GM23338 (cell line): ENCODE data around the gene CNTNAP2. TPM values are rescaled to one million over a fixed set of nuclear protein-coding genes. Genes with fewer than 3 reads are reported as not detected.

Experiments used
- ATAC-seq: fragments of 200-7000 bp; cut with Tn5 transposase; 3 replicates; pipeline ENCODE4 v1.9.1; 2020
- DNase-seq: peaks from one replicate; pipeline ENCODE4 v3.0.0-alpha.2; 2015; ENCODE audit warnings: low spot score
- H2AFZ ChIP-seq: fragments of 200-600 bp; sonication (generic); 2 replicates; pipeline ENCODE4 v1.8.0; 2016; ENCODE audit warnings: antibody characterized with exemption, mild to moderate bottlenecking, moderate library complexity
- H3F3A ChIP-seq: fragments of 200-600 bp; sonication (generic); replicated peaks from 2 replicates; pipeline ENCODE4 v1.8.0; 2017; ENCODE audit warnings: antibody characterized with exemption, mixed run types, low read depth
- H3K27ac ChIP-seq: fragments of 200-600 bp; sonication (generic); 2 replicates; pipeline ENCODE4 v1.6.1; 2016; ENCODE audit warnings: low read depth
- H3K27me3 ChIP-seq: fragments of 200-600 bp; sonication (generic); 2 replicates; pipeline ENCODE4 v1.8.0; 2016; ENCODE audit warnings: mild to moderate bottlenecking, mixed run types, moderate library complexity; ENCODE audit not compliant: insufficient read depth
- H3K36me3 ChIP-seq: fragments of 200-600 bp; sonication (generic); 2 replicates; pipeline ENCODE4 v1.8.0; 2016; ENCODE audit warnings: mild to moderate bottlenecking; ENCODE audit not compliant: insufficient read depth
- H3K4me1 ChIP-seq: fragments of 200-600 bp; sonication (generic); 2 replicates; pipeline ENCODE4 v1.8.0; 2016; ENCODE audit warnings: mild to moderate bottlenecking, moderate library complexity; ENCODE audit not compliant: insufficient read depth
- H3K4me2 ChIP-seq: fragments of 200-600 bp; sonication (generic); 2 replicates; pipeline ENCODE4 v1.7.1; 2017; ENCODE audit warnings: mixed run types
- H3K4me3 ChIP-seq: fragments of 200-600 bp; sonication (generic); 2 replicates; pipeline ENCODE4 v1.6.1; 2016; ENCODE audit warnings: mixed run types
- H3K79me2 ChIP-seq: fragments of 200-600 bp; sonication (generic); replicated peaks from 2 replicates; pipeline ENCODE4 v1.8.0; 2017; ENCODE audit warnings: mild to moderate bottlenecking; ENCODE audit not compliant: insufficient read depth
- H3K9me2 ChIP-seq: fragments of 200-600 bp; sonication (generic); 2 replicates; pipeline ENCODE4 v1.8.0; 2017; ENCODE audit not compliant: insufficient read depth
- H4K20me1 ChIP-seq: fragments of 200-600 bp; sonication (generic); replicated peaks from 2 replicates; pipeline ENCODE4 v1.8.0; 2017; ENCODE audit warnings: mild to moderate bottlenecking; ENCODE audit not compliant: insufficient read depth
- H3K27ac Mint-ChIP-seq: 2 replicates; pipeline ENCODE4 v1.8.0; 2020; ENCODE audit warnings: inconsistent platforms, mild to moderate bottlenecking, moderate library complexity, mixed read lengths
- H3K27me3 Mint-ChIP-seq: 3 replicates; pipeline ENCODE4 v1.8.0; 2022; ENCODE audit warnings: low read depth, mild to moderate bottlenecking, moderate library complexity, mixed read lengths, inconsistent platforms; ENCODE audit not compliant: insufficient read depth, poor library complexity
- H3K36me3 Mint-ChIP-seq: 3 replicates; pipeline ENCODE4 v1.8.0; 2021; ENCODE audit warnings: low read depth, mild to moderate bottlenecking, inconsistent platforms, moderate library complexity, mixed read lengths
- H3K4me1 Mint-ChIP-seq: 3 replicates; pipeline ENCODE4 v1.8.0; 2020; ENCODE audit warnings: mild to moderate bottlenecking, inconsistent platforms, mixed read lengths
- H3K4me3 Mint-ChIP-seq: 3 replicates; pipeline ENCODE4 v1.8.0; 2021; ENCODE audit warnings: moderate library complexity, mild to moderate bottlenecking, inconsistent platforms, mixed read lengths
- H3K9me3 Mint-ChIP-seq: 3 replicates; pipeline ENCODE4 v1.8.0; 2020; ENCODE audit warnings: moderate library complexity, mild to moderate bottlenecking, inconsistent platforms, mixed read lengths
- CREB1 ChIP-seq: fragments of 250-450 bp; sonication (Bioruptor Pico); IDR thresholded peaks from 2 replicates; pipeline ENCODE4 v1.5.0; 2020; ENCODE audit warnings: low read depth, mild to moderate bottlenecking, moderate library complexity
- EZH2 ChIP-seq: fragments of 200-600 bp; sonication (generic); IDR thresholded peaks from one replicate; pipeline ENCODE4 v1.8.0; 2017; ENCODE audit warnings: antibody characterized with exemption, mild to moderate bottlenecking, low read depth; ENCODE audit not compliant: unreplicated experiment
- EZH2phosphoT487 ChIP-seq: fragments of 200-600 bp; sonication (generic); IDR thresholded peaks from one replicate; pipeline ENCODE4 v1.8.1; 2018; ENCODE audit warnings: antibody characterized with exemption; ENCODE audit not compliant: unreplicated experiment
- JUNB ChIP-seq: IDR thresholded peaks from one replicate; pipeline ENCODE4 v1.6.1; 2016; ENCODE audit warnings: antibody characterized with exemption; ENCODE audit not compliant: unreplicated experiment
- NANOG ChIP-seq: IDR thresholded peaks from 2 replicates; pipeline ENCODE4 v1.6.1; 2016; ENCODE audit warnings: antibody characterized with exemption, borderline replicate concordance
- STAT1 ChIP-seq: IDR thresholded peaks from one replicate; pipeline ENCODE4 v1.6.1; 2016; ENCODE audit warnings: antibody characterized with exemption; ENCODE audit not compliant: unreplicated experiment
- ZNF114 ChIP-seq: fragments of 250-450 bp; sonication (Bioruptor Pico); IDR thresholded peaks from 2 replicates; pipeline ENCODE4 v1.5.0; 2020; ENCODE audit warnings: mild to moderate bottlenecking, moderate library complexity
- ZNF331 ChIP-seq: fragments of 250-450 bp; sonication (Bioruptor Pico); IDR thresholded peaks from 2 replicates; pipeline ENCODE4 v1.5.0; 2020; ENCODE audit warnings: low read depth, mild to moderate bottlenecking, moderate library complexity
- polyA plus RNA-seq: library from polyadenylated mRNA; unstranded; fragments of >200 nt; fragmentation: Nextera tagmentation; extraction: Ambion mirVana; gene quantifications from 2 replicates; pipeline ENCODE4 v1.2.1, GENCODE V29; 2016
- total RNA-seq: library from RNA; depleted of rRNA; stranded (reverse); fragments of >200 nt; shearing (Covaris generic); gene quantifications from 2 replicates; pipeline ENCODE4 v1.2.3, GENCODE V29; 2014
- TF ChIP-seq, protein P1 (sequence below), 2 experiments: fragments of 200-600 bp in 1 of 2; sonication (generic) in 1 of 2; conservative IDR thresholded peaks; 2 replicates each; pipeline versions ENCODE4 v1.5.1 to v1.6.1; 2016 to 2017; ENCODE audit warnings: antibody characterized with exemption in 2 of 2, low read depth in 2 of 2, mild to moderate bottlenecking in 2 of 2, moderate library complexity in 1 of 2
- TF ChIP-seq, protein P2 (sequence below): IDR thresholded peaks from one replicate; pipeline ENCODE4 v1.6.1; 2018; ENCODE audit warnings: antibody characterized with exemption; ENCODE audit not compliant: unreplicated experiment
- TF ChIP-seq, protein P3 (sequence below): fragments of 250-450 bp; sonication (Bioruptor Pico); IDR thresholded peaks from 2 replicates; pipeline ENCODE4 v1.5.0; 2020; ENCODE audit warnings: mild to moderate bottlenecking, moderate library complexity

CNTNAP2 gene
- total and polyA plus RNA-seq, 2 experiments from 2014 or later, result 38.2 to 61.3 TPM

DNA sequence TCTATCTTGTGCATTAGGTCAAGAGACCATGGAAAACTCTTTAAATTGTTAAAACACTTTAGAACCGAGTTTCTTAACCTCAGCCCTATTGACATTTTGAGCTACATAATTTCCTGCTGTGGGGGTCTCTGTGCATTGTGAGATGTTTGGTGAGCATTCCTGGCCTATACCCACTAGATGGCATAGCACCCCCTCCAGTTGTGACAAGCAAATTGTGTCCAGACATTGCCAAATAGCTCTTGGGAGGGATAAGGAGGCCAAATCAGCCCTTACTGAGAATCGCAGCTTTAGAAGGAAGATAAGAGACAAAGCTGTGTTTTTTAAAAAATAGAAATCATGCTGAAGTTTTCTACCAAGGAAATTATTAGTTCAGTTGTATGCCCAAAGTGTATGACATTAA is 1315.5 kb downstream of the CNTNAP2 start:
- Mint-ChIP-seq H3K27ac (no peak overlapping the region), H3K4me1 (no peaks in the 10 kb centered on the region), H3K36me3 (peaks cover under 1% of the 10 kb centered on the region; the same call in 1 of the 3 replicates), H3K9me3 (peaks cover 22% of the 10 kb centered on the region), H3K4me3 (no peak overlapping the region), H3K27me3 (peaks cover 14% of the 10 kb centered on the region)
- Histone ChIP-seq H2AFZ (no peak overlapping the region), H3K4me3 (no peak overlapping the region), H3K27ac (no peak overlapping the region), H4K20me1 (no peaks in the 10 kb centered on the region), H3K4me2 (no peak overlapping the region), H3K9me2 (0 out of 2 replicates have a peak, but pooled peaks cover 2% of the 10 kb centered on the region), H3K79me2 (no peaks in the 10 kb centered on the region), H3F3A (no peaks in the 10 kb centered on the region), H3K27me3 (peaks cover 51% of the 10 kb centered on the region), H3K36me3 (no peaks in the 10 kb centered on the region), H3K4me1 (no peaks in the 10 kb centered on the region)
- peak; percentile 34 for DNase-seq
- peak; percentile 64 for ATAC-seq
- TF ChIP-seq, protein P1, sequence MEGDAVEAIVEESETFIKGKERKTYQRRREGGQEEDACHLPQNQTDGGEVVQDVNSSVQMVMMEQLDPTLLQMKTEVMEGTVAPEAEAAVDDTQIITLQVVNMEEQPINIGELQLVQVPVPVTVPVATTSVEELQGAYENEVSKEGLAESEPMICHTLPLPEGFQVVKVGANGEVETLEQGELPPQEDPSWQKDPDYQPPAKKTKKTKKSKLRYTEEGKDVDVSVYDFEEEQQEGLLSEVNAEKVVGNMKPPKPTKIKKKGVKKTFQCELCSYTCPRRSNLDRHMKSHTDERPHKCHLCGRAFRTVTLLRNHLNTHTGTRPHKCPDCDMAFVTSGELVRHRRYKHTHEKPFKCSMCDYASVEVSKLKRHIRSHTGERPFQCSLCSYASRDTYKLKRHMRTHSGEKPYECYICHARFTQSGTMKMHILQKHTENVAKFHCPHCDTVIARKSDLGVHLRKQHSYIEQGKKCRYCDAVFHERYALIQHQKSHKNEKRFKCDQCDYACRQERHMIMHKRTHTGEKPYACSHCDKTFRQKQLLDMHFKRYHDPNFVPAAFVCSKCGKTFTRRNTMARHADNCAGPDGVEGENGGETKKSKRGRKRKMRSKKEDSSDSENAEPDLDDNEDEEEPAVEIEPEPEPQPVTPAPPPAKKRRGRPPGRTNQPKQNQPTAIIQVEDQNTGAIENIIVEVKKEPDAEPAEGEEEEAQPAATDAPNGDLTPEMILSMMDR (conservative IDR thresholded peaks at IDR 0.05; ENCODE audit: low read depth in 2 of 2), result peak; percentile 48 to 63
- TF ChIP-seq NANOG, result no peak
- TF ChIP-seq EZH2, result no peak

DNA sequence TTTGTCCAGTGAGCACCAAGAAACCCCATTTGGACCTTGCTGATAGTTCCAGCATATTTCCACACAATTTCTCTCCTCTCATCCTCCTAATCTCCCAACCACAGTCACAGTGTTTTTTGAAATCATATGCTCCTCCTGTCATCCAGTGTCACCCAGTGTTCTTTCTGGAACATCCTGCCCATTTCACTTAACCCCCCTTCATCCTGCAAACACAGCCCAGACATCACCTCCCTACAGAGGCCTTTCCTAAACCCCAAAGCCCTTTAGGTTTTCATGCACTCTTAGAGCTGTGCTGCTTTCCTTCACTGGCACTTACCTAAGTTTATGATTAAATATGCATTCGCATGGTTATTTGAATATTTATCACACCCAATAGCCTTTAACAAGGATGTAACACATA is 1316.0 kb downstream of the CNTNAP2 start:
- H3F3A ChIP-seq, result no peaks in the 10 kb centered on the region
- H3K9me2 ChIP-seq, result no peaks in the 10 kb centered on the region
- peaks cover 56% of the 10 kb centered on the region for H3K27me3 ChIP-seq
- H3K4me1 ChIP-seq, result no peaks in the 10 kb centered on the region
- no peak overlapping the region for H3K4me2 ChIP-seq
- ATAC-seq (no peak), DNase-seq (no peak)
- Mint-ChIP-seq H3K27ac (no peak overlapping the region), H3K36me3 (no peaks in the 10 kb centered on the region), H3K9me3 (peaks cover 19% of the 10 kb centered on the region; the same call in 2 of the 3 replicates), H3K27me3 (peaks cover 18% of the 10 kb centered on the region), H3K4me1 (no peaks in the 10 kb centered on the region), H3K4me3 (no peak overlapping the region)
- H3K36me3 ChIP-seq, result no peaks in the 10 kb centered on the region
- no peak overlapping the region for H2AFZ ChIP-seq
- no peaks in the 10 kb centered on the region for H4K20me1 ChIP-seq
- H3K4me3 ChIP-seq, result no peak overlapping the region
- H3K79me2 ChIP-seq, result no peaks in the 10 kb centered on the region
- no peak overlapping the region for H3K27ac ChIP-seq
- no peak for TF ChIP-seq NANOG
- TF ChIP-seq, protein P2, sequence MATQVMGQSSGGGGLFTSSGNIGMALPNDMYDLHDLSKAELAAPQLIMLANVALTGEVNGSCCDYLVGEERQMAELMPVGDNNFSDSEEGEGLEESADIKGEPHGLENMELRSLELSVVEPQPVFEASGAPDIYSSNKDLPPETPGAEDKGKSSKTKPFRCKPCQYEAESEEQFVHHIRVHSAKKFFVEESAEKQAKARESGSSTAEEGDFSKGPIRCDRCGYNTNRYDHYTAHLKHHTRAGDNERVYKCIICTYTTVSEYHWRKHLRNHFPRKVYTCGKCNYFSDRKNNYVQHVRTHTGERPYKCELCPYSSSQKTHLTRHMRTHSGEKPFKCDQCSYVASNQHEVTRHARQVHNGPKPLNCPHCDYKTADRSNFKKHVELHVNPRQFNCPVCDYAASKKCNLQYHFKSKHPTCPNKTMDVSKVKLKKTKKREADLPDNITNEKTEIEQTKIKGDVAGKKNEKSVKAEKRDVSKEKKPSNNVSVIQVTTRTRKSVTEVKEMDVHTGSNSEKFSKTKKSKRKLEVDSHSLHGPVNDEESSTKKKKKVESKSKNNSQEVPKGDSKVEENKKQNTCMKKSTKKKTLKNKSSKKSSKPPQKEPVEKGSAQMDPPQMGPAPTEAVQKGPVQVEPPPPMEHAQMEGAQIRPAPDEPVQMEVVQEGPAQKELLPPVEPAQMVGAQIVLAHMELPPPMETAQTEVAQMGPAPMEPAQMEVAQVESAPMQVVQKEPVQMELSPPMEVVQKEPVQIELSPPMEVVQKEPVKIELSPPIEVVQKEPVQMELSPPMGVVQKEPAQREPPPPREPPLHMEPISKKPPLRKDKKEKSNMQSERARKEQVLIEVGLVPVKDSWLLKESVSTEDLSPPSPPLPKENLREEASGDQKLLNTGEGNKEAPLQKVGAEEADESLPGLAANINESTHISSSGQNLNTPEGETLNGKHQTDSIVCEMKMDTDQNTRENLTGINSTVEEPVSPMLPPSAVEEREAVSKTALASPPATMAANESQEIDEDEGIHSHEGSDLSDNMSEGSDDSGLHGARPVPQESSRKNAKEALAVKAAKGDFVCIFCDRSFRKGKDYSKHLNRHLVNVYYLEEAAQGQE, result no peak
- TF ChIP-seq, protein P3, sequence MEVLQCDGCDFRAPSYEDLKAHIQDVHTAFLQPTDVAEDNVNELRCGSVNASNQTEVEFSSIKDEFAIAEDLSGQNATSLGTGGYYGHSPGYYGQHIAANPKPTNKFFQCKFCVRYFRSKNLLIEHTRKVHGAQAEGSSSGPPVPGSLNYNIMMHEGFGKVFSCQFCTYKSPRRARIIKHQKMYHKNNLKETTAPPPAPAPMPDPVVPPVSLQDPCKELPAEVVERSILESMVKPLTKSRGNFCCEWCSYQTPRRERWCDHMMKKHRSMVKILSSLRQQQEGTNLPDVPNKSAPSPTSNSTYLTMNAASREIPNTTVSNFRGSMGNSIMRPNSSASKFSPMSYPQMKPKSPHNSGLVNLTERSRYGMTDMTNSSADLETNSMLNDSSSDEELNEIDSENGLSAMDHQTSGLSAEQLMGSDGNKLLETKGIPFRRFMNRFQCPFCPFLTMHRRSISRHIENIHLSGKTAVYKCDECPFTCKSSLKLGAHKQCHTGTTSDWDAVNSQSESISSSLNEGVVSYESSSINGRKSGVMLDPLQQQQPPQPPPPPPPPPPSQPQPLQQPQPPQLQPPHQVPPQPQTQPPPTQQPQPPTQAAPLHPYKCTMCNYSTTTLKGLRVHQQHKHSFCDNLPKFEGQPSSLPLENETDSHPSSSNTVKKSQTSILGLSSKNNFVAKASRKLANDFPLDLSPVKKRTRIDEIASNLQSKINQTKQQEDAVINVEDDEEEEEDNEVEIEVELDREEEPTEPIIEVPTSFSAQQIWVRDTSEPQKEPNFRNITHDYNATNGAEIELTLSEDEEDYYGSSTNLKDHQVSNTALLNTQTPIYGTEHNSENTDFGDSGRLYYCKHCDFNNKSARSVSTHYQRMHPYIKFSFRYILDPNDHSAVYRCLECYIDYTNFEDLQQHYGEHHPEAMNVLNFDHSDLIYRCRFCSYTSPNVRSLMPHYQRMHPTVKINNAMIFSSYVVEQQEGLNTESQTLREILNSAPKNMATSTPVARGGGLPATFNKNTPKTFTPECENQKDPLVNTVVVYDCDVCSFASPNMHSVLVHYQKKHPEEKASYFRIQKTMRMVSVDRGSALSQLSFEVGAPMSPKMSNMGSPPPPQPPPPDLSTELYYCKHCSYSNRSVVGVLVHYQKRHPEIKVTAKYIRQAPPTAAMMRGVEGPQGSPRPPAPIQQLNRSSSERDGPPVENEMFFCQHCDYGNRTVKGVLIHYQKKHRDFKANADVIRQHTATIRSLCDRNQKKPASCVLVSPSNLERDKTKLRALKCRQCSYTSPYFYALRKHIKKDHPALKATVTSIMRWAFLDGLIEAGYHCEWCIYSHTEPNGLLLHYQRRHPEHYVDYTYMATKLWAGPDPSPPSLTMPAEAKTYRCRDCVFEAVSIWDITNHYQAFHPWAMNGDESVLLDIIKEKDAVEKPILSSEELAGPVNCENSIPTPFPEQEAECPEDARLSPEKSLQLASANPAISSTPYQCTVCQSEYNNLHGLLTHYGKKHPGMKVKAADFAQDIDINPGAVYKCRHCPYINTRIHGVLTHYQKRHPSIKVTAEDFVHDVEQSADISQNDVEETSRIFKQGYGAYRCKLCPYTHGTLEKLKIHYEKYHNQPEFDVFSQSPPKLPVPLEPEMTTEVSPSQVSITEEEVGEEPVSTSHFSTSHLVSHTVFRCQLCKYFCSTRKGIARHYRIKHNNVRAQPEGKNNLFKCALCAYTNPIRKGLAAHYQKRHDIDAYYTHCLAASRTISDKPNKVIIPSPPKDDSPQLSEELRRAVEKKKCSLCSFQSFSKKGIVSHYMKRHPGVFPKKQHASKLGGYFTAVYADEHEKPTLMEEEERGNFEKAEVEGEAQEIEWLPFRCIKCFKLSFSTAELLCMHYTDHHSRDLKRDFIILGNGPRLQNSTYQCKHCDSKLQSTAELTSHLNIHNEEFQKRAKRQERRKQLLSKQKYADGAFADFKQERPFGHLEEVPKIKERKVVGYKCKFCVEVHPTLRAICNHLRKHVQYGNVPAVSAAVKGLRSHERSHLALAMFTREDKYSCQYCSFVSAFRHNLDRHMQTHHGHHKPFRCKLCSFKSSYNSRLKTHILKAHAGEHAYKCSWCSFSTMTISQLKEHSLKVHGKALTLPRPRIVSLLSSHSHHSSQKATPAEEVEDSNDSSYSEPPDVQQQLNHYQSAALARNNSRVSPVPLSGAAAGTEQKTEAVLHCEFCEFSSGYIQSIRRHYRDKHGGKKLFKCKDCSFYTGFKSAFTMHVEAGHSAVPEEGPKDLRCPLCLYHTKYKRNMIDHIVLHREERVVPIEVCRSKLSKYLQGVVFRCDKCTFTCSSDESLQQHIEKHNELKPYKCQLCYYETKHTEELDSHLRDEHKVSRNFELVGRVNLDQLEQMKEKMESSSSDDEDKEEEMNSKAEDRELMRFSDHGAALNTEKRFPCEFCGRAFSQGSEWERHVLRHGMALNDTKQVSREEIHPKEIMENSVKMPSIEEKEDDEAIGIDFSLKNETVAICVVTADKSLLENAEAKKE (CRISPR knock-in tag), result no peak
- no peak for TF ChIP-seq JUNB
- TF ChIP-seq CREB1, result no peak
- TF ChIP-seq EZH2, result no peak
- no peak for TF ChIP-seq STAT1
- TF ChIP-seq ZNF331, result no peak
- no peak for TF ChIP-seq ZNF114
- TF ChIP-seq EZH2phosphoT487, result no peak
